ENCODE results near the gene HS6ST2. TPM values are rescaled to one million over a fixed set of nuclear protein-coding genes. Genes with fewer than 3 reads are reported as not detected.

HS6ST2 gene
- total RNA-seq: 1 to 10 TPM in 2 of 3 donors, under 1 TPM in 1; 0.32 to 1.3 (median 1.2) TPM

GRCh38 chrX:132958091-132958703 lies at the start of gene HS6ST2:
TSS of gene HS6ST2 (minus strand) at chrX:132958629.
- intact Hi-C loops (cut with DNase I; ENCODE audit: low total_unique reads): no loop called here
- no peaks in the 10 kb centered on the region for H3K9me3 ChIP-seq
- DNase-seq (ENCODE audit: low spot score in 2 of 2): no peak
- H3K4me3 ChIP-seq: peak within 1 kb of the TSS; percentile 42 to 67 (median 52)
- no peaks in the 10 kb centered on the region for H3K4me1 ChIP-seq
- H3K27ac ChIP-seq: no peak within 1 kb of the TSS
- H3K36me3 ChIP-seq: no peaks in the 10 kb centered on the region
- TF ChIP-seq CTCF (IDR thresholded peaks at IDR 0.05) (no peak), POLR2A (IDR thresholded peaks at IDR 0.05) (no peak), POLR2AphosphoS5 (IDR thresholded peaks at IDR 0.05) (no peak)
- H3K27me3 ChIP-seq: peaks cover 0 to 83% of the 10 kb centered on the region in 2 donors

- no peak for DNase-seq (ENCODE audit: low spot score in 2 of 2)
- no peak for TF ChIP-seq POLR2AphosphoS5 (IDR thresholded peaks at IDR 0.05)
- no peak for TF ChIP-seq CTCF (IDR thresholded peaks at IDR 0.05)
- no peak for TF ChIP-seq POLR2A (IDR thresholded peaks at IDR 0.05)
- H3K36me3 ChIP-seq: no peaks in the 10 kb centered on the region
- peaks cover 0 to 21% of the 10 kb centered on the region in 2 donors for H3K27me3 ChIP-seq
- H3K9me3 ChIP-seq: peaks cover 0 to 24% of the 10 kb centered on the region in 2 donors
- intact Hi-C loops (cut with DNase I; ENCODE audit: low total_unique reads): no loop called here
- H3K27ac ChIP-seq: no peak overlapping the region
- H3K4me1 ChIP-seq: no peaks in the 10 kb centered on the region
- H3K4me3 ChIP-seq: no peak overlapping the region
Measured at GRCh38 chrX:133007458-133007857, 49.0 kb upstream of the HS6ST2 start.

DNA sequence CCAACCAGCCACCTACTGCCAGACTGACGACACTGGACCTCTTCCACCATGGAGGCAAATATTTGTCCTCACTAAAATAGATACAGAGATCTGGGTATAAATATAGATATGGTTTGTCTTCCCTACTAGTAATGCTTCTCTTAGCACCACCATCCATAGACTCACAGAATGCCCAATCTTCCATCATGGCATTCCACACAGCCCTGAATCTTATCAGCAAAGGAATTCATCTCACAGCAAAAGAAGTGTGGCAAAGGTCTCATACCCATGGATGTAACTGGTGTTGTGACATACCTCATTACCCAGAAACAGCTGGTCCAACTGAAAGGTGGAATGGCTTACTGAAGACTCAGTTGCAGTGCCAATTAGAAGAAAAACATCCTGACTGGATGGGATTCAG lies 47.2 kb upstream of the HS6ST2 start:
- no peak overlapping the region for H3K27ac ChIP-seq
- peaks cover 0 to 21% of the 10 kb centered on the region in 2 donors for H3K9me3 ChIP-seq
- DNase-seq (ENCODE audit: low spot score in 2 of 2): no peak
- no peaks in the 10 kb centered on the region for H3K36me3 ChIP-seq
- no peak for TF ChIP-seq POLR2AphosphoS5 (IDR thresholded peaks at IDR 0.05)
- no peak for TF ChIP-seq CTCF (IDR thresholded peaks at IDR 0.05)
- TF ChIP-seq POLR2A (IDR thresholded peaks at IDR 0.05): no peak
- peaks cover 0 to 38% of the 10 kb centered on the region in 2 donors for H3K27me3 ChIP-seq
- intact Hi-C loops (cut with DNase I; ENCODE audit: low total_unique reads): no loop called here
- no peaks in the 10 kb centered on the region for H3K4me1 ChIP-seq
- no peak overlapping the region for H3K4me3 ChIP-seq

DNA sequence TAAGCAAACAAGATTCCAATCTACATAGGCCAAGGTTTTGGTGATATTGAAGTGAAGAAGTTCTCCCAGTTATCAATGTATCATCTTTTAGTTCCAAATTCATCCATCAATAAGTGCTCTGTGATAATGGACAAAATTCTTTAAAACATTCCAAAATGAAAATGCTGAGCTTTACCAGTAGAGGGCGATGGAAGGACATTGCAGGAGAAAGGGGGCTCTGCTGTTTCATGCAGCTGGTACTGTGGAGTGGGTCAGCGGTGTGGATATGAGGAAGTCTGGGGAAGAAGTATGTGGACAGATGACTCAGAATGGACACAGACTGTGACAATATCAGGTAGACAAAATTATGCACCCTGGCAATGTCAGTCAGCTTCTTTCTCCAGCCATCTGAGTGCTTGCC lies 46.6 kb upstream of the HS6ST2 start:
- H3K27me3 ChIP-seq: peaks cover 0 to 39% of the 10 kb centered on the region in 2 donors
- no peak overlapping the region for H3K27ac ChIP-seq
- H3K9me3 ChIP-seq: peaks cover 0 to 16% of the 10 kb centered on the region in 2 donors
- intact Hi-C loops (cut with DNase I; ENCODE audit: low total_unique reads): no loop called here
- H3K4me1 ChIP-seq: no peaks in the 10 kb centered on the region
- peak in 2 of 3 donors; percentile 14 to 29 for TF ChIP-seq CTCF (IDR thresholded peaks at IDR 0.05)
- no peak for TF ChIP-seq POLR2AphosphoS5 (IDR thresholded peaks at IDR 0.05)
- no peak for TF ChIP-seq POLR2A (IDR thresholded peaks at IDR 0.05)
- no peak for DNase-seq (ENCODE audit: low spot score in 2 of 2)
- no peak overlapping the region for H3K4me3 ChIP-seq
- no peaks in the 10 kb centered on the region for H3K36me3 ChIP-seq

- peaks cover 0 to 43% of the 10 kb centered on the region in 2 donors for H3K27me3 ChIP-seq
- H3K4me1 ChIP-seq: no peaks in the 10 kb centered on the region
- intact Hi-C loops (cut with DNase I; ENCODE audit: low total_unique reads): no loop called here
- TF ChIP-seq CTCF (IDR thresholded peaks at IDR 0.05) (no peak), POLR2AphosphoS5 (IDR thresholded peaks at IDR 0.05) (no peak), POLR2A (IDR thresholded peaks at IDR 0.05) (no peak)
- no peaks in the 10 kb centered on the region for H3K36me3 ChIP-seq
- H3K4me3 ChIP-seq: no peak overlapping the region
- no peak overlapping the region for H3K27ac ChIP-seq
- no peak for DNase-seq (ENCODE audit: low spot score in 2 of 2)
- H3K9me3 ChIP-seq: no peaks in the 10 kb centered on the region
Measured at GRCh38 chrX:132999209-132999608, 40.8 kb upstream of the HS6ST2 start.
